Lower leg skin (tissue), 3 donors: ENCODE results near the gene APCDD1.

Experiments used
- CTCF ChIP-seq, 3 donors: fragments of 450-650 bp; IDR thresholded peaks; one replicate each; pipeline ENCODE4 v1.5.1; 2016; ENCODE audit warnings: antibody characterized with exemption in 3 of 3, mild to moderate bottlenecking in 3 of 3, moderate library complexity in 2 of 3
- POLR2A ChIP-seq, 2 donors: fragments of 450-650 bp; IDR thresholded peaks; one replicate each; pipeline ENCODE4 v1.6.1; 2016 to 2017; ENCODE audit warnings: antibody characterized with exemption in 2 of 2, mild to moderate bottlenecking in 1 of 2, moderate library complexity in 1 of 2

DNA sequence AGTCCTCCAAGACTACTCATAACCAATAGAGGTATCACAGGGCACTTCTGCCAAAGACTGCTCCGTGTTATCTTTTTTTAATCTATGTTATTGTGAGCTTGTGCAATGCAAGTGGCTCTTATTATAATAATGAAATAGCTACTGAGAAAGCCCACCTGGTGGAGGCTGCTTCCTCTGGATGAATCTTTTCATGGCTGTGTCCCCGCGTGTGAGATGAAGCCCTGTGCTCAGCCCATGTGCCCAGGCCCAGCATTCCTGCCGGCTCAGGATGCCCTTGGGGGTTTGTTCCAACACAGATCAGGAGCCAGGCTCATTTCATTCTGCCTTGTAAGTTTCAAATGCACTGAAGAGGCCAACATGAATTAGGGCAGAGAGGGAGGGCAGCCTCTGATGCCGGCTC lies 18.7 kb downstream of the APCDD1 start:
- no peak for TF ChIP-seq POLR2A (IDR thresholded peaks at IDR 0.05)
- TF ChIP-seq CTCF (IDR thresholded peaks at IDR 0.05): no peak
